Measurements from ENCODE around the gene CFAP221. TPM values are rescaled to one million over a fixed set of nuclear protein-coding genes. Genes with fewer than 3 reads are reported as not detected.

Gene CFAP221
- total RNA-seq = 2.3 TPM
- long read RNA-seq, partial matches to known transcripts = 1 of 2 reads
- long read RNA-seq, other reads (novel, unspliced or antisense) = 1 of 2 reads

DNA sequence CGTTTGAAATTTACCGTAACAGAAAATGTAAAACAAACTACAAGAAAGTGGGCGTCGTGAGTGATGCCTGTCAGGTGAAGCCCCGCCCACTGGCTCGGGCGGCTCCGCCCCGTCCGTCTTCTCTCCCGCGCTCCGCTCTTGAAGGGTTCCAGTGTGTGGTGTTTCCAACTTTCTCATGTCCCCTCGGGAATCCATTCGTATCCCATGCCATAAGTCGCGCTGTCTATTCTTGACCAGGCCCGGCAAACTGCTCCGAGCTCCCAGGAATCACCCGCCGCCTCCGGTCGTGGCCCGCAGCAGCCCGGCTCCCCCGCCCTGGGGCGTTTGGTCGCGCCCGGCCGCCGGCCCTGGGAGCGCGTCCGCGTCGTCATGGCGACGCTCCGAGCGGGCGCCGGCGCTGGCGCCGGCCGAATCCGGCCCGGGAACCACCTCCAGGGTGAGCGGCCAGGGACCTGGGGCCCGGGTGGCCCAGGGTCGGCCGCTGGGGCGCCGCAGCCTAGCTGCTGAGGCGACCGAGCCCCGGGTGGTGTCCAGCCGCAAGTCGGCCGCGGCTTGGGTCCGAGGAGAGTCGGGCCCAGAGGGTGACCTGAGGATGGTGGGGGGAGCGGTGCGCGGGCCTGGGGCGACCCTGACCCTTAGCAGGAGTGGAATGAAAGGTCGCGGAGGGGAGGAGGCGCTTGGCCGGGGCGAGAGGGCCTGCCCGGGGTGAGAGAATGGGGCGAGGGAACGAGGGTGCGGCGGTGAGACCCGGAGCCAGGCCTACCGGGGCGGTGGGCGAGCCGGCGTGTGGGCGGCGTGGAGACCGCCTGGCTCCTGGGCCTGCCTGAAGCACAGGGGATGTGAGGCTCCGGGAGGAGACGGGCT is at the start of gene CFAP221:
TSS of gene CFAP221 (plus strand) at position 375 of the 864 bp plus-strand sequence. CDS start 1,683 bp downstream, outside the sequence.
- no peak for DNase-seq (ENCODE audit: low spot score)

DNA sequence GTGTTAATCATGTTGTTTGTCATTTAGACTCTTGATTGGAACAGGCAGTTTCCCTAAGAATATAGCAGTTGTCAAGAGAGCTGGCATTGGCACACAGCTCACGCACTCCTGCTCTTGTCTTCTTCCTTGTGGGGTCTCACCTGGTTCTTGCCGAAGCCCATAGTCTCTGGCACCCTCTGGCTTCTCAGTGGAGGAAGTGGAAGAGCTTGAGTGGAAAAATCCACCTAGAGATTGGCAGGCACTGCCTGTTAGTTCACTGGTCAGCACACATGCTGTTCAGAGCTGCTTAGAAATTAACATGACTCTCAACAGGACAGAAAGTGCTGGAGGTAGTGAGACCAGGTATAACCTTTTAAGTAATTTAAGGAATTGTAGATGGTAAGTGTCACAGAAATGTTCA is 48.3 kb upstream of the CFAP221 start:
- DNase-seq (ENCODE audit: low spot score) = no peak

GRCh38 chr2:119496682-119497081 is 47.6 kb upstream of the CFAP221 start:
- no peak for DNase-seq (ENCODE audit: low spot score)

GRCh38 chr2:119508756-119509155 is 35.5 kb upstream of the CFAP221 start:
- DNase-seq (ENCODE audit: low spot score) = no peak

GRCh38 chr2:119511989-119512388 is 32.3 kb upstream of the CFAP221 start:
- DNase-seq (ENCODE audit: low spot score) = no peak

DNA sequence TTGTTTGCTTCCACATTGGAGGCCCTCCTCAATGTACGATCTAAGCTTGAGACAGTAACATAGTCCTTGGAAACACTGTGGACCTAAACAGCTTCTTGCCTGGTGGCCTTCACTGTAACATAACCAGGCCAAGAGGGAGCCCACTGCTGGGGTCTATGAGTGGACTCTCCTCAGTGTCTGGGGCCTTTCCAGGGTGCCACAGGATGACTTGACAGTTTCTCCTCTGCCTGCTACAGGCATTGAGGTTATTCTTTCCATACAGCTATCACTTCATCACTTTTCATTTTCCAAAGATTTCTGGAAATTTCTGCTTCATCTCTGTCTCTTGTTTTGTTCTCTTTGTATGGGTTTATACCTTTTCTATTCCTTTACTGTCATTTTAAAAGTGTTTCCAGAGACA is 31.3 kb upstream of the CFAP221 start:
- DNase-seq (ENCODE audit: low spot score) = no peak

DNA sequence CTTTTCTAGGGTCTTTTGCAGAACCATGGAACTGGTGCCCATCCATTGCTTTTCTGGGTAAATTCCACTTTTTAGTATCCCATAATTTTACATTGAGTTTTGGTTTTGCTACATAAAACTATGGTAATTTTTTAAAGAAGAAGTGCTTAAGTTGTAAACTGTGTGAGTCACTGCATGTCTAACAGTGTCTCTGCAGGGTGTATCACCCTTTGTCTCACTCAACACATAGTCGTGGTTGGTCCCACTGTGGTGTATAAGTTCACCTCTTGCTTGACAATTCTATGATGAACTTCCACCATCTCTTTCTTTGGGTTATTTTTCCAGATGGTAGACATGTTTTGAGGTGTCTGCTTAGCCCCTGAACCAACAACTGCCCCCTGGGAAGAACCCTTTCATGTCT is 30.4 kb upstream of the CFAP221 start:
- no peak for DNase-seq (ENCODE audit: low spot score)

DNA sequence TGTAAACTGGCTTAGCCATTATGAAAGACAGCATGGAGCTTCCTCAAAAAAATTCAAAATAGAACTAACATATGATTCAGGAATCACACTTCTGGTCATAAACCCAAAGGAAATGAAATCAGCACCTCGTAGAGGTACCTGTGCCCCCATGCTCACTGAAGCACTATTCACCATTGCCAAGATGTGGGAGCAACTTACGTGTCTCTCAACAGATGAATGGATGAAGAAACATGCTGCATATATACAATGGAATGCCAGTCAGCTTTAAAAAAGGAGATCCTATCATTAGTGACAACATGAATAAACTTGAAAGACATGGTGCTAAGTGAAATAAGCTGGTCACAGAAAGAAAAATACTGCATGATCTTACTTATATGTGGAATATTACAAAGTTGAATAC is 28.1 kb upstream of the CFAP221 start:
- DNase-seq (ENCODE audit: low spot score) = no peak

- DNase-seq (ENCODE audit: low spot score) = no peak
Measured at GRCh38 chr2:119517433-119517832, 26.8 kb upstream of the CFAP221 start.

DNA sequence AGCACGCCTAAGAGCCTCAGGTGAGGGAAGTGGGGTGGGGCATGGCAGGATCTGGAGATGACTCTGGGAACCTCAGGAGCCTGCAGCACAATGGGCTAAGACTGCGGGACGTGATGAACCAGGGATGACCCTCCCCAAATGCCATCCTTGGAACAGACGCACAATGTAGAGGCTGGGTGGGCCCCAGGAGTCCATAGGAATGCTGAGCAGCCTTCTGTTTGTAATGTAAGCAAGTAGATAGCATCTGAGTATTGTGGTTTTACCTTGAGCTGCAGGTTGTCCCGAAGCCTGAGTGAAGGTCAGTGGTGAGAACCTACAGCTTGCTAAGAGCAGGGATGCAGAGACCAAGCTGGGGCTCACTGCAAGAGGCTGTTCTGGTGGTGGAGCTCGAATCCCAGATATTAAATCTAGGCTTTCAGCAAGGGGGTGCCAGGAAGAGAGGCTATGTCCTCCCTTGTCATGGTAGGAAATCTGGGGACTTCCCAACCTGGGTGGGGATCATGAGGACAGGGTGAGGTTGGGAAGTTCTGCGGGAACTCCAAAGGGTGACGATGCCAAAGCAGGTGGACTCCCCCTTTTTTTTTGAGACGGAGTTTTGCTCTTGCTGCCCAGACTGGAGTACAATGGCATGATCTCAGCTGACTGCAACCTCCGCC is 25.7 kb upstream of the CFAP221 start:
- DNase-seq (ENCODE audit: low spot score) = no peak

GRCh38 chr2:119519057-119519408 is 25.2 kb upstream of the CFAP221 start:
- DNase-seq (ENCODE audit: low spot score) = no peak

DNA sequence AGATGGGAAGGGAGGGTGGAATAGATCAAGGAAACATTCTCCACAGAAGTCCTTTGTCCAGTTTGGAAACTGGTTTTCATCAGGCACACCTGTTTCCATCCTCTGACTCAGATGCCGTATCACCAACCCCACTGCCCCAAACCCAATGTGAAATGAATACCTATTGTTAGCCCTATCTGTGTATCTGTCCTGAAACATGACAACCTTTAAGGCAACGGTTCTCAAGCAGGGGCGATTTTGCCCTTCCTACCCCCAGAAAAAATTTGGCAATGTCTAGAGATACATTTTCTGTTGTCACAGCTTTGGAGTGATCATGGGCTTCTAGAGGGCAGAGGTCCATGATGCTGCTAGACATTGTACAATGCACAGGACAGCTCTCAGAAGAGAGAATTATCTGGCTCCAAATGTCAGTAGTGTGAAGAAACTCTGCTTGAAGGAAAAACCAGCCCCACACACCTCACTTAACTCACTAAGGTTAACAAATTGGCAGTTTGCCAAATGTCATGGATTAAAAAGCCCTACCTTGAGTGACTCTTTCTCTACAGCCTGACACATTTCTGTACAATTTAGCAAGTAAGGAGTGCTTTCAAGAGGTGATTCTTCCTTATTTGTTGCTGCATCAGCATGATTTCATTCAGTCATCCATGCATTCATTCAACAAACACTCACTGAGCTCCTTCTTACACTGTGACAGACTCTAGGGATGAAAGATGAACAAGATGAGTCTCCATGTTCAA is 23.4 kb upstream of the CFAP221 start:
- no peak for DNase-seq (ENCODE audit: low spot score)

- no peak for DNase-seq (ENCODE audit: low spot score)
Measured at GRCh38 chr2:119521433-119522050, 22.7 kb upstream of the CFAP221 start.

- no peak for DNase-seq (ENCODE audit: low spot score)
Measured at GRCh38 chr2:119522671-119523070, 21.6 kb upstream of the CFAP221 start.

DNA sequence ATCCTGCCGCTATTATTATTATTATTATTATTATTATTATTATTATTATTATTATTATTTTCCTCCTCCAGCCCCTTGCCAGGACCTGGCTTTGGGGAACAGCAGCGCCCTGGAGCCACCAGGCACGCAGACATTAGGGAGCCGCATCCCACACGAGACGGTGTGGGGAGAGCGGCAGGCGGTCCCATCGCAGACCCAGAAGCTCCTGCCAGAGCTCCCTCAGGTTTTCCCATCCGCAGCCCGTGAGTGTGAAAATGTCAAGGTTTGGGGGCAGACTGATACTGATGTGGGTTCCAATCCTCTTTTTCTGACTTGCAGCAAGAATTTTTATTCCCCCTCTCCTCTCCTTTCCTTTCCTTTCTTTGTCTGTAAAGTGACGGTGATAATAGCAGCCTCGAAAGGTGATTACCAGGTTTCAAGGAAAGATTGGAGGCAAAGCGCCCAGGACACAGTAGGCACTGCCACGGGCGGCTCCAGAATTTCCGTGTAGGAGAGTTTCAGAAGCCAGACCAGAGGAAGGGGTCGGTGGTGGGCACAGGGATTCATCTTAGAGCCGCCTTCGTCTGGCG is 20.8 kb upstream of the CFAP221 start:
- DNase-seq (ENCODE audit: low spot score) = no peak

- no peak for DNase-seq (ENCODE audit: low spot score)
Measured at GRCh38 chr2:119523952-119524694, 20.1 kb upstream of the CFAP221 start, which contains the start of gene SCTR. Gene SCTR, minus strand, starts transcription at chr2:119524483. Its CDS starts 257 bp downstream, at chr2:119524226.

- DNase-seq (ENCODE audit: low spot score) = no peak
Measured at GRCh38 chr2:119525614-119526013, 18.6 kb upstream of the CFAP221 start.

DNA sequence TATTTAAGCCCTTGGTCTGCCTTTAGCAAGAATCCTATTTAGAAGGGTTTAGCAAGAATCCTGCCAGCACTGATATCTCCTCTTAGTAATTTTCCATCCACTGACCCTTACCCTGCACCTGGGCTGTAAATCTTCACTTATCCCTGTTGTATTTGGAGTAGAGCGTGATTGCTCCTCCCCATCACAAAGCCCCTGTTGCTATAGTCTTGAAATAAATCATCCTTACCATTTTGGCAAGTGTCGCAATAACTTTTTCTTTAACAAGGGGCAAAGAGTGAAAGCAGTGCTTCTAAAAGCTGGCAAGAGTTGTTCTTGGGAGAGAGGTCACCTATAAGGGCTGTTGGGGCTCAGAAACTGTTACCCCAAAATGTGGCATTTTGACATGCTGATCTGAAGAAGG is 16.2 kb upstream of the CFAP221 start:
- DNase-seq (ENCODE audit: low spot score) = no peak

- DNase-seq (ENCODE audit: low spot score) = no peak
Measured at GRCh38 chr2:119531292-119531691, 13.0 kb upstream of the CFAP221 start.

- DNase-seq (ENCODE audit: low spot score) = no peak
Measured at GRCh38 chr2:119533560-119533959, 10.7 kb upstream of the CFAP221 start.

Measured in mesenteric fat pad (tissue), 1 donor.